DOHH2 (cell line): ENCODE measurements around the gene DLX5.

Source experiments
- CTCF ChIP-seq: fragments of 200-600 bp; sonication (generic); IDR thresholded peaks from one replicate; pipeline ENCODE4 v1.5.1; 2014; ENCODE audit warnings: antibody characterized with exemption, mild to moderate bottlenecking, low read depth, low read length; ENCODE audit not compliant: poor library complexity, severe bottlenecking
- EZH2phosphoT487 ChIP-seq: fragments of 200-600 bp; sonication (generic); IDR thresholded peaks from 2 replicates; pipeline ENCODE4 v1.6.1; 2017; ENCODE audit warnings: borderline replicate concordance, mild to moderate bottlenecking, antibody characterized with exemption, low read length, moderate library complexity, mixed read lengths

DNA sequence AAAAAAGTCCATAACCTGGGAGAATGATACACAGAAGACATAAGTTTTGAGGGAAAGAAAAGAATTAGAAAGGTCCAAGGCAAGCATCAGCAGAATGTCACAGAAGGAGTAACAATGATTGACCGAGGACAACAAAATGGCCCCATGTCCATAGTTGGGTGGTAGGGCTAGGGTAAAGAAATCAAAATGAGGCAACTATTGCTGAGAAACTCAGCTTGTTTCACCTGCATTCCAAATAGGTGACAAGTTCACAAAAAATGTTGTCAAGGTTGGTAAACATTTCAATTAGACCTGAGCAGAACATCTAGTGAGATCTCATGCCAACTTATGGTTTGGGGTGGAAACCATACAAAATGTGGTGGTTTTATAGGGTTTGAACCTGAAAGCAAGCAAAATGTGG is 42.0 kb downstream of the DLX5 start:
- no peak for TF ChIP-seq CTCF
- no peak for TF ChIP-seq EZH2phosphoT487
